SK-N-SH treated with all-trans-retinoic acid at 6 μM for 48 hours (cell line): ENCODE measurements around the gene ADCY5.

ENCODE experiments used
- ATAC-seq: fragments of 200-7000 bp; cut with Tn5 transposase; 3 replicates; pipeline ENCODE4 v1.9.1; 2020; ENCODE audit warnings: mild to moderate bottlenecking, moderate library complexity
- ARNTL ChIP-seq: fragments of 450-650 bp; formaldehyde crosslinking; IDR thresholded peaks from 2 replicates; pipeline ENCODE4 v1.5.0; 2020; ENCODE audit warnings: low read depth, mild to moderate bottlenecking, moderate library complexity, borderline replicate concordance
- BACH2 ChIP-seq: fragments of 250-450 bp; sonication (Bioruptor Pico); IDR thresholded peaks from 2 replicates; pipeline ENCODE4 v1.9.0; 2021; ENCODE audit warnings: mild to moderate bottlenecking, borderline replicate concordance
- CSDC2 ChIP-seq: fragments of 250-450 bp; sonication (Bioruptor Pico); IDR thresholded peaks from 2 replicates; pipeline ENCODE4 v1.5.0; 2020; ENCODE audit warnings: mild to moderate bottlenecking, moderate library complexity
- ESRRG ChIP-seq: fragments of 250-450 bp; sonication (Bioruptor Pico); IDR thresholded peaks from 2 replicates; pipeline ENCODE4 v1.6.1; 2021; ENCODE audit warnings: mild to moderate bottlenecking
- GLIS3 ChIP-seq: fragments of 250-450 bp; sonication (Bioruptor Pico); IDR thresholded peaks from 2 replicates; pipeline ENCODE4 v1.5.0; 2020; ENCODE audit warnings: mild to moderate bottlenecking, moderate library complexity
- ISL1 ChIP-seq: fragments of 250-450 bp; sonication (Bioruptor Pico); IDR thresholded peaks from 2 replicates; pipeline ENCODE4 v2.1.2; 2022; ENCODE audit warnings: mild to moderate bottlenecking, moderate library complexity
- OSR1 ChIP-seq: fragments of 250-450 bp; sonication (Bioruptor Pico); IDR thresholded peaks from 2 replicates; pipeline ENCODE4 v1.8.0; 2022; ENCODE audit warnings: moderate library complexity, mild to moderate bottlenecking, inconsistent platforms
- PPARA ChIP-seq: fragments of 250-450 bp; sonication (Bioruptor Pico); IDR thresholded peaks from 2 replicates; pipeline ENCODE4 v1.5.0; 2020; ENCODE audit warnings: mild to moderate bottlenecking, borderline replicate concordance
- RARB ChIP-seq: fragments of 250-450 bp; sonication (Bioruptor Pico); IDR thresholded peaks from 2 replicates; pipeline ENCODE4 v1.8.0; 2021; ENCODE audit warnings: mild to moderate bottlenecking, moderate library complexity
- SNAI2 ChIP-seq: fragments of 250-450 bp; sonication (Bioruptor Pico); IDR thresholded peaks from 2 replicates; pipeline ENCODE4 v1.5.0; 2020; ENCODE audit warnings: mild to moderate bottlenecking, moderate library complexity
- TCF4 ChIP-seq: fragments of 250-450 bp; sonication (Bioruptor Pico); IDR thresholded peaks from 2 replicates; pipeline ENCODE4 v1.8.0; 2021; ENCODE audit warnings: mild to moderate bottlenecking, moderate library complexity, borderline replicate concordance
- ZFP3 ChIP-seq: fragments of 250-450 bp; sonication (Bioruptor Pico); IDR thresholded peaks from 2 replicates; pipeline ENCODE4 v1.5.0; 2020; ENCODE audit warnings: mild to moderate bottlenecking, moderate library complexity
- ZNF565 ChIP-seq: fragments of 450-650 bp; formaldehyde crosslinking; conservative IDR thresholded peaks from 2 replicates; pipeline ENCODE4 v1.5.0; 2020; ENCODE audit warnings: low read depth, mild to moderate bottlenecking, moderate library complexity
- ZNF70 ChIP-seq: fragments of 450-650 bp; formaldehyde crosslinking; IDR thresholded peaks from 2 replicates; pipeline ENCODE4 v1.5.0; 2020; ENCODE audit warnings: mild to moderate bottlenecking, moderate library complexity
- ZNF8 ChIP-seq: fragments of 450-650 bp; formaldehyde crosslinking; IDR thresholded peaks from 2 replicates; pipeline ENCODE4 v1.5.0; 2020; ENCODE audit warnings: mild to moderate bottlenecking, moderate library complexity
- TF ChIP-seq, protein P1 (sequence below): fragments of 250-450 bp; sonication (Bioruptor Pico); IDR thresholded peaks from 2 replicates; pipeline ENCODE4 v1.8.0; 2021; ENCODE audit warnings: low read depth, mild to moderate bottlenecking, moderate library complexity, borderline replicate concordance
- TF ChIP-seq, protein P2 (sequence below): fragments of 250-450 bp; sonication (Bioruptor Pico); IDR thresholded peaks from 2 replicates; pipeline ENCODE4 v1.8.0; 2020; ENCODE audit warnings: mild to moderate bottlenecking, moderate library complexity, borderline replicate concordance
- TF ChIP-seq, protein P3 (sequence below): fragments of 250-450 bp; sonication (Bioruptor Pico); IDR thresholded peaks from 2 replicates; pipeline ENCODE4 v1.5.0; 2020; ENCODE audit warnings: mild to moderate bottlenecking, moderate library complexity
- TF ChIP-seq, protein P4 (sequence below): fragments of 250-450 bp; sonication (Bioruptor Pico); IDR thresholded peaks from 2 replicates; pipeline ENCODE4 v1.5.1; 2020; ENCODE audit warnings: low read depth, mild to moderate bottlenecking, moderate library complexity
- TF ChIP-seq, protein P5 (sequence below): fragments of 250-450 bp; sonication (Bioruptor Pico); IDR thresholded peaks from 2 replicates; pipeline ENCODE4 v1.5.1; 2021; ENCODE audit warnings: mild to moderate bottlenecking, moderate library complexity

ADCY5 gene

DNA sequence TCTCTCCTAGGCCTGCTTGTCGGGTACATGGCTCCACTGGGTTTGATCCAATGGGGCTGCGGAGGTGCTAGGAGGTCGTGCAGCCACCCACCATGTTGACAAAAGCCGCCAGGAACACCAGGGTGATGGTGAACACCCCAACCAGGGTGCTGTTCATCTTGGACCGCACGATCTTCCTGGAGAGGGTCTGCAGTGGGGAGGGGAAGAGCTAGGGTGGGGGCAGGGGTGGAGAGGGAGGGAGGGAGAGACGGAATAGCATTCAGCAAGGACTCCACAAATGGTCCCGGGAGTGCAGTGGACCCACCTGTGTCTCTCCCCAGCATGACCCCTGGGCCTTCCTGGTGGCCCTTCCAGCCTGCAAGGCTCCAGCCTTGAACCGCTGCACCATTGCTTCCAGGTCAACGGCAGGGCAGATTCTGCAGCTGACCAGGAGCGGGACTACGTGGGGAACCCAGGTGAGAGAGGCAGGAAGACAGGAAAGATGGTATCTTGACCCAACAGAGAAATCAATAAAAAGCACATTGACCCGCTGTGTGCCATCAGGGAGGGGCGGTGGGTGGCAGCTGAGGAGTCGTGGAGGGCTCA, 144.8 kb downstream of the ADCY5 start:
- ATAC-seq = no peak
- TF ChIP-seq ISL1 (CRISPR knock-in tag) (no peak), BACH2 (CRISPR knock-in tag) (no peak), ARNTL (CRISPR knock-in tag) (no peak), OSR1 (CRISPR knock-in tag) (no peak), ESRRG (no peak), PPARA (CRISPR knock-in tag) (no peak), GLIS3 (no peak), ZNF565 (no peak), RARB (CRISPR knock-in tag) (no peak), ZNF70 (no peak), TCF4 (CRISPR knock-in tag) (no peak), SNAI2 (CRISPR knock-in tag) (no peak), ZFP3 (CRISPR knock-in tag) (no peak)
- TF ChIP-seq, protein P1, sequence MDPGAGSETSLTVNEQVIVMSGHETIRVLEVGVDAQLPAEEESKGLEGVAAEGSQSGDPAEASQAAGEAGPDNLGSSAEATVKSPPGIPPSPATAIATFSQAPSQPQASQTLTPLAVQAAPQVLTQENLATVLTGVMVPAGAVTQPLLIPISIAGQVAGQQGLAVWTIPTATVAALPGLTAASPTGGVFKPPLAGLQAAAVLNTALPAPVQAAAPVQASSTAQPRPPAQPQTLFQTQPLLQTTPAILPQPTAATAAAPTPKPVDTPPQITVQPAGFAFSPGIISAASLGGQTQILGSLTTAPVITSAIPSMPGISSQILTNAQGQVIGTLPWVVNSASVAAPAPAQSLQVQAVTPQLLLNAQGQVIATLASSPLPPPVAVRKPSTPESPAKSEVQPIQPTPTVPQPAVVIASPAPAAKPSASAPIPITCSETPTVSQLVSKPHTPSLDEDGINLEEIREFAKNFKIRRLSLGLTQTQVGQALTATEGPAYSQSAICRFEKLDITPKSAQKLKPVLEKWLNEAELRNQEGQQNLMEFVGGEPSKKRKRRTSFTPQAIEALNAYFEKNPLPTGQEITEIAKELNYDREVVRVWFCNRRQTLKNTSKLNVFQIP (CRISPR knock-in tag) = no peak
- TF ChIP-seq, protein P2, sequence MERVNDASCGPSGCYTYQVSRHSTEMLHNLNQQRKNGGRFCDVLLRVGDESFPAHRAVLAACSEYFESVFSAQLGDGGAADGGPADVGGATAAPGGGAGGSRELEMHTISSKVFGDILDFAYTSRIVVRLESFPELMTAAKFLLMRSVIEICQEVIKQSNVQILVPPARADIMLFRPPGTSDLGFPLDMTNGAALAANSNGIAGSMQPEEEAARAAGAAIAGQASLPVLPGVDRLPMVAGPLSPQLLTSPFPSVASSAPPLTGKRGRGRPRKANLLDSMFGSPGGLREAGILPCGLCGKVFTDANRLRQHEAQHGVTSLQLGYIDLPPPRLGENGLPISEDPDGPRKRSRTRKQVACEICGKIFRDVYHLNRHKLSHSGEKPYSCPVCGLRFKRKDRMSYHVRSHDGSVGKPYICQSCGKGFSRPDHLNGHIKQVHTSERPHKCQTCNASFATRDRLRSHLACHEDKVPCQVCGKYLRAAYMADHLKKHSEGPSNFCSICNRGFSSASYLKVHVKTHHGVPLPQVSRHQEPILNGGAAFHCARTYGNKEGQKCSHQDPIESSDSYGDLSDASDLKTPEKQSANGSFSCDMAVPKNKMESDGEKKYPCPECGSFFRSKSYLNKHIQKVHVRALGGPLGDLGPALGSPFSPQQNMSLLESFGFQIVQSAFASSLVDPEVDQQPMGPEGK = no peak
- TF ChIP-seq, protein P3, sequence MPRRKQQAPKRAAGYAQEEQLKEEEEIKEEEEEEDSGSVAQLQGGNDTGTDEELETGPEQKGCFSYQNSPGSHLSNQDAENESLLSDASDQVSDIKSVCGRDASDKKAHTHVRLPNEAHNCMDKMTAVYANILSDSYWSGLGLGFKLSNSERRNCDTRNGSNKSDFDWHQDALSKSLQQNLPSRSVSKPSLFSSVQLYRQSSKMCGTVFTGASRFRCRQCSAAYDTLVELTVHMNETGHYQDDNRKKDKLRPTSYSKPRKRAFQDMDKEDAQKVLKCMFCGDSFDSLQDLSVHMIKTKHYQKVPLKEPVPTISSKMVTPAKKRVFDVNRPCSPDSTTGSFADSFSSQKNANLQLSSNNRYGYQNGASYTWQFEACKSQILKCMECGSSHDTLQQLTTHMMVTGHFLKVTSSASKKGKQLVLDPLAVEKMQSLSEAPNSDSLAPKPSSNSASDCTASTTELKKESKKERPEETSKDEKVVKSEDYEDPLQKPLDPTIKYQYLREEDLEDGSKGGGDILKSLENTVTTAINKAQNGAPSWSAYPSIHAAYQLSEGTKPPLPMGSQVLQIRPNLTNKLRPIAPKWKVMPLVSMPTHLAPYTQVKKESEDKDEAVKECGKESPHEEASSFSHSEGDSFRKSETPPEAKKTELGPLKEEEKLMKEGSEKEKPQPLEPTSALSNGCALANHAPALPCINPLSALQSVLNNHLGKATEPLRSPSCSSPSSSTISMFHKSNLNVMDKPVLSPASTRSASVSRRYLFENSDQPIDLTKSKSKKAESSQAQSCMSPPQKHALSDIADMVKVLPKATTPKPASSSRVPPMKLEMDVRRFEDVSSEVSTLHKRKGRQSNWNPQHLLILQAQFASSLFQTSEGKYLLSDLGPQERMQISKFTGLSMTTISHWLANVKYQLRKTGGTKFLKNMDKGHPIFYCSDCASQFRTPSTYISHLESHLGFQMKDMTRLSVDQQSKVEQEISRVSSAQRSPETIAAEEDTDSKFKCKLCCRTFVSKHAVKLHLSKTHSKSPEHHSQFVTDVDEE (CRISPR knock-in tag) = no peak
- TF ChIP-seq, protein P4, sequence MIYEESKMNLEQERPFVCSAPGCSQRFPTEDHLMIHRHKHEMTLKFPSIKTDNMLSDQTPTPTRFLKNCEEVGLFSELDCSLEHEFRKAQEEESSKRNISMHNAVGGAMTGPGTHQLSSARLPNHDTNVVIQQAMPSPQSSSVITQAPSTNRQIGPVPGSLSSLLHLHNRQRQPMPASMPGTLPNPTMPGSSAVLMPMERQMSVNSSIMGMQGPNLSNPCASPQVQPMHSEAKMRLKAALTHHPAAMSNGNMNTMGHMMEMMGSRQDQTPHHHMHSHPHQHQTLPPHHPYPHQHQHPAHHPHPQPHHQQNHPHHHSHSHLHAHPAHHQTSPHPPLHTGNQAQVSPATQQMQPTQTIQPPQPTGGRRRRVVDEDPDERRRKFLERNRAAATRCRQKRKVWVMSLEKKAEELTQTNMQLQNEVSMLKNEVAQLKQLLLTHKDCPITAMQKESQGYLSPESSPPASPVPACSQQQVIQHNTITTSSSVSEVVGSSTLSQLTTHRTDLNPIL (CRISPR knock-in tag) = no peak

DNA sequence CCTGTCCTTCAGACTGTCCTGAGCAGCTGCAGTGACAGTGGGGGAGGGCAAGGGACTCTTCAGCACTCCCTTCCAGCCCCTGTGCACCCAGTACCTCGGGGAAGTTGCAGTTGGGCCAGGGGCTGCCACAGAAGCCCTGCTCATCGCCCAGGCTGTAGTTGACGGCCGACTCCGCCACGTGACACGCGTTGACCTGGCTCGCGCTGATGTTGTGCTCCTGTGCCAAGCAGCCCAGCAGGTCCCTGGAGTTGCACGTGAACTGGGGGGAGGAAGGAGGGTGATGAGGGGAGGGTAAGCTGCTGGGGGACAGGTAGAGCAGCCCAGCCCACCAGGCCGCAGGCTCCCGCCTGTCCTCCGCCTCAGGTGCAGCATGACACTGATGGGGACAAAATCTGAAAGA, 145.9 kb downstream of the ADCY5 start:
- TF ChIP-seq CSDC2 (CRISPR knock-in tag) = no peak
- TF ChIP-seq, protein P5, sequence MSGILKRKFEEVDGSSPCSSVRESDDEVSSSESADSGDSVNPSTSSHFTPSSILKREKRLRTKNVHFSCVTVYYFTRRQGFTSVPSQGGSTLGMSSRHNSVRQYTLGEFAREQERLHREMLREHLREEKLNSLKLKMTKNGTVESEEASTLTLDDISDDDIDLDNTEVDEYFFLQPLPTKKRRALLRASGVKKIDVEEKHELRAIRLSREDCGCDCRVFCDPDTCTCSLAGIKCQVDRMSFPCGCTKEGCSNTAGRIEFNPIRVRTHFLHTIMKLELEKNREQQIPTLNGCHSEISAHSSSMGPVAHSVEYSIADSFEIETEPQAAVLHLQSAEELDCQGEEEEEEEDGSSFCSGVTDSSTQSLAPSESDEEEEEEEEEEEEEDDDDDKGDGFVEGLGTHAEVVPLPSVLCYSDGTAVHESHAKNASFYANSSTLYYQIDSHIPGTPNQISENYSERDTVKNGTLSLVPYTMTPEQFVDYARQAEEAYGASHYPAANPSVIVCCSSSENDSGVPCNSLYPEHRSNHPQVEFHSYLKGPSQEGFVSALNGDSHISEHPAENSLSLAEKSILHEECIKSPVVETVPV (CRISPR knock-in tag) = no peak
- TF ChIP-seq PPARA (CRISPR knock-in tag) = no peak
- no peak for TF ChIP-seq BACH2 (CRISPR knock-in tag)
- TF ChIP-seq, protein P1 (CRISPR knock-in tag) = no peak
- TF ChIP-seq ZNF8 (CRISPR knock-in tag) = no peak
- no peak for TF ChIP-seq RARB (CRISPR knock-in tag)
- TF ChIP-seq ZNF70 = no peak
- no peak for TF ChIP-seq ARNTL (CRISPR knock-in tag)
- TF ChIP-seq, protein P4 (CRISPR knock-in tag) = no peak
- no peak for ATAC-seq
